ENCODE data around the gene FUCA1.

DNA sequence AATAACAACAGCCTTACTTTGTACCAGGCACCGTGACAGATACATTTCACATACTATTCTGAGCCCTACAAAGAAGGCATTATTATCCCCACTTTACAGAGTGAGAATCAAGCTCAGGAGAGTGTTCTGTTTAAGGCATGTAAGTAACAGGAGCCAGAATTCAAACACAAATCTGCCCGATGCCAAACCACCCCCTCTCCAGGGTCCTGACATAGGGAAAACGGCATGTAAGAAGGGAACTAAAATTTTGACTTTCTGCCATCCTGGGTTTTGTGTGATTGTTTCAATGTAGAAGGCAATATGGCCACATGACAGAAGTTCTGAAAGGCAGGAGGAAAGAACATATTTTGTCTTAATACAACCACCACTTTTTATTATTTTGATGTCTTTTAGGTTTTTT, 5.5 kb downstream of the FUCA1 start:
- TF ChIP-seq, protein P1, sequence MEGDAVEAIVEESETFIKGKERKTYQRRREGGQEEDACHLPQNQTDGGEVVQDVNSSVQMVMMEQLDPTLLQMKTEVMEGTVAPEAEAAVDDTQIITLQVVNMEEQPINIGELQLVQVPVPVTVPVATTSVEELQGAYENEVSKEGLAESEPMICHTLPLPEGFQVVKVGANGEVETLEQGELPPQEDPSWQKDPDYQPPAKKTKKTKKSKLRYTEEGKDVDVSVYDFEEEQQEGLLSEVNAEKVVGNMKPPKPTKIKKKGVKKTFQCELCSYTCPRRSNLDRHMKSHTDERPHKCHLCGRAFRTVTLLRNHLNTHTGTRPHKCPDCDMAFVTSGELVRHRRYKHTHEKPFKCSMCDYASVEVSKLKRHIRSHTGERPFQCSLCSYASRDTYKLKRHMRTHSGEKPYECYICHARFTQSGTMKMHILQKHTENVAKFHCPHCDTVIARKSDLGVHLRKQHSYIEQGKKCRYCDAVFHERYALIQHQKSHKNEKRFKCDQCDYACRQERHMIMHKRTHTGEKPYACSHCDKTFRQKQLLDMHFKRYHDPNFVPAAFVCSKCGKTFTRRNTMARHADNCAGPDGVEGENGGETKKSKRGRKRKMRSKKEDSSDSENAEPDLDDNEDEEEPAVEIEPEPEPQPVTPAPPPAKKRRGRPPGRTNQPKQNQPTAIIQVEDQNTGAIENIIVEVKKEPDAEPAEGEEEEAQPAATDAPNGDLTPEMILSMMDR (IDR thresholded peaks at IDR 0.05), result no peak
- TF ChIP-seq POLR2A (IDR thresholded peaks at IDR 0.05), result no peak
